NB4 (cell line): Measurements from ENCODE around the gene UBE2N.
"Not testable (repeated sequence)": the region's sequence is repeated elsewhere in the genome, so short reads cannot be mapped to it uniquely, and the experiment has no call there.

Experiments used
- DNase-seq: peaks from one replicate; pipeline ENCODE4 v3.0.0; 2010; ENCODE audit warnings: low read depth
- H3K4me3 ChIP-seq: one replicate; pipeline ENCODE4 v1.5.1; 2011; ENCODE audit warnings: mild to moderate bottlenecking, low read depth, low read length, moderate library complexity
- CTCF ChIP-seq: IDR thresholded peaks from one replicate; pipeline ENCODE4 v1.5.1; 2012; ENCODE audit warnings: low read depth, low read length
- MAX ChIP-seq: IDR thresholded peaks from 2 replicates; pipeline ENCODE4 v1.6.1; 2011; ENCODE audit warnings: low read depth, low read length
- MYC ChIP-seq: IDR thresholded peaks from 2 replicates; pipeline ENCODE4 v1.6.1; 2011; ENCODE audit warnings: low read depth, low read length
- POLR2A ChIP-seq: IDR thresholded peaks from 2 replicates; pipeline ENCODE4 v1.6.1; 2011; ENCODE audit warnings: mild to moderate bottlenecking; ENCODE audit not compliant: insufficient read length; ENCODE audit errors: extremely low read depth

Gene UBE2N

GRCh38 chr12:93440043-93440835 is 1.5 kb downstream of the UBE2N start:
- DNase-seq = peak; percentile 32
- peak overlapping the region; percentile 87 for H3K4me3 ChIP-seq
- TF ChIP-seq MYC (no peak), MAX (peak; percentile 63; the same call in 1 of the 2 replicates)

GRCh38 chr12:93438266-93439050 is 3.3 kb downstream of the UBE2N start:
- peak overlapping the region; percentile 87 for H3K4me3 ChIP-seq
- DNase-seq = no peak
- TF ChIP-seq MAX (no peak), MYC (no peak), CTCF (no peak), POLR2A (no peak)

GRCh38 chr12:93434256-93434865 is 7.4 kb downstream of the UBE2N start:
- no peak overlapping the region for H3K4me3 ChIP-seq
- DNase-seq = no peak
- TF ChIP-seq MAX (no peak), MYC (no peak), POLR2A (no peak), CTCF (no peak)

GRCh38 chr12:93432031-93432430 is 9.7 kb downstream of the UBE2N start:
- not testable (repeated sequence) for H3K4me3 ChIP-seq, DNase-seq

GRCh38 chr12:93430280-93430679 is 11.5 kb downstream of the UBE2N start:
- DNase-seq = no peak
- H3K4me3 ChIP-seq = no peak overlapping the region
- no peak for TF ChIP-seq MAX
- no peak for TF ChIP-seq CTCF
- TF ChIP-seq MYC = no peak
- TF ChIP-seq POLR2A = no peak

- H3K4me3 ChIP-seq = no peak overlapping the region
- no peak for DNase-seq
- TF ChIP-seq MYC (no peak), MAX (no peak), CTCF (no peak), POLR2A (no peak)
Measured at GRCh38 chr12:93429852-93430251, 11.9 kb downstream of the UBE2N start.
